ENCODE measurements around the gene TMPRSS3.

TMPRSS3 gene

DNA sequence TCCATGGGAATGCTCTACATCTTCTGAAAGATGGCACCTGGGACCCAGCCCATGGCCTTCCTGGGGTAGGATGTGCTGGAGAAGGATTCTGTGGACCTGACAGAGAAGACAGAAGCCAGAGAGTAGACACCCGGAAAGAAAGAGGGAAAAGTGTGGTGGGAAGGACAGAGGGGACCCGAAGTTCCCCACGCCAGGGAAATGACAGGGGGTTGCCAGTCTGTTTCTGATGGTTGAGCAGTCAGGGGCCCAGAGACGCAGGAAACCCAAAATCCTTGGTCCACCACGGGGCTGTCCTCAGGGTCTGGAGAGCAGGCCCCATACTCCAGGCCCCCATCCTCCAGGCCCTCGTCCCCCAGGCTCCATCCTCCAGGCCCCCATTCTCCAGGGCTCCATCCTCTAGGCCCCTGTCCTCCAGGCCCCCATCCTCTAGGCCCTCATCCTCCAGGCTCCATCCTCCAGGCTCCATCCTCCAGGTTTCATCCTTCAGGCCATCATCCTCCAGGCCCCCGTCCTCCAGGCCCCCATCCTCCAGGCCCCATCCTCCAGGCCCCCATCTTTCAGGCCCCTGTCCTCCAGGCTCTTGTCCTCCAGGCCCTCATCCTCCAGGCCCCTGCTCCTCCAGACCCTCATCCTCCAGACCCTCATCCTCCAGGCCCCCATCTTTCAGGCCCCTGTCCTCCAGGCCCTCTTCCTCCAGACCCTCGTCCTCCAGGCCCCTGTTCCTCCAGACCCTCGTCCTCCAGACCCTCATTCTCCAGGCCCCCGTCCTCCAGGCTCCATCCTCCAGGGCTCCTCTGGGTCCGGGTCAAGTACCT lies 44.0 kb downstream of the TMPRSS3 start:
- TF ChIP-seq EZH2phosphoT487 (IDR thresholded peaks at IDR 0.05; ENCODE audit: borderline replicate concordance, low read length) = no peak
- TF ChIP-seq, protein P1, sequence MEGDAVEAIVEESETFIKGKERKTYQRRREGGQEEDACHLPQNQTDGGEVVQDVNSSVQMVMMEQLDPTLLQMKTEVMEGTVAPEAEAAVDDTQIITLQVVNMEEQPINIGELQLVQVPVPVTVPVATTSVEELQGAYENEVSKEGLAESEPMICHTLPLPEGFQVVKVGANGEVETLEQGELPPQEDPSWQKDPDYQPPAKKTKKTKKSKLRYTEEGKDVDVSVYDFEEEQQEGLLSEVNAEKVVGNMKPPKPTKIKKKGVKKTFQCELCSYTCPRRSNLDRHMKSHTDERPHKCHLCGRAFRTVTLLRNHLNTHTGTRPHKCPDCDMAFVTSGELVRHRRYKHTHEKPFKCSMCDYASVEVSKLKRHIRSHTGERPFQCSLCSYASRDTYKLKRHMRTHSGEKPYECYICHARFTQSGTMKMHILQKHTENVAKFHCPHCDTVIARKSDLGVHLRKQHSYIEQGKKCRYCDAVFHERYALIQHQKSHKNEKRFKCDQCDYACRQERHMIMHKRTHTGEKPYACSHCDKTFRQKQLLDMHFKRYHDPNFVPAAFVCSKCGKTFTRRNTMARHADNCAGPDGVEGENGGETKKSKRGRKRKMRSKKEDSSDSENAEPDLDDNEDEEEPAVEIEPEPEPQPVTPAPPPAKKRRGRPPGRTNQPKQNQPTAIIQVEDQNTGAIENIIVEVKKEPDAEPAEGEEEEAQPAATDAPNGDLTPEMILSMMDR (IDR thresholded peaks at IDR 0.05; ENCODE audit: low read depth, low read length, poor library complexity, severe bottlenecking) = no peak
- H3K27ac ChIP-seq (ENCODE audit: low read depth, low read length) = no peak overlapping the region

DNA sequence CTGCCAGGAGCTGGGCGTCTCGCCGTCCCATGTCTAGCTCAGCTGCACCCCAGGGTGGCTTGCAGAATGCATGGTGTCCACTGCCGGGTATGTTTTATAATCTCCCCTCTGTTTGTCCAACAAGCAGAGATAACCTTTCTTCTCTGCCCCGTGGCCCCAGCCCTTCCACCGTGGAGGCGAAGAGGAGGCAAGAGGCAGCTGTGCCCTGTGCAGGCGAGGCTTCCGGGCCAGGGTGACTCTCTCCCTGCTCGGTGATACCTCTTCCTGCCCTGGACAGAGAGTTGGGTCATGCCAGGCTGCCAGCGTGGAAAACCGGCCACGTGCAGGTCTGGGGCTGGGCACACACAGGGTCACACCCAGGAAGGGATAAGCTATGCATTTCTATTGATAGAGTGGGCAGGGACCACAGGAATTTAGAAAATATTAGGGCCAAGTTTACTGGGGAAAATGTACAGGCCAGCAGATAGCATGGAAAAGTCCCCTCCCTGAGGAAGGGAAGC lies 44.9 kb downstream of the TMPRSS3 start, which contains the start of gene TFF2:
Gene TFF2, minus strand, starts transcription at position 68 of the 500 bp plus-strand sequence. Its CDS starts 37 bp downstream, at position 31.
- TF ChIP-seq EZH2phosphoT487 (IDR thresholded peaks at IDR 0.05; ENCODE audit: borderline replicate concordance, low read length) = no peak
- TF ChIP-seq, protein P1 (IDR thresholded peaks at IDR 0.05; ENCODE audit: low read depth, low read length, poor library complexity, severe bottlenecking) = no peak
- Histone ChIP-seq H3F3A (ENCODE audit: control insufficient read depth, insufficient read depth) (no peaks in the 10 kb centered on the region), H4K20me1 (ENCODE audit: control insufficient read depth, insufficient read depth, low read depth, low read length) (no peaks in the 10 kb centered on the region)

More for the DNA sequence above, 44.0 kb downstream of the TMPRSS3 start:
- Histone ChIP-seq H3K9me3 (ENCODE audit: control insufficient read depth, insufficient read depth, low read length) (no peaks in the 10 kb centered on the region), H3F3A (ENCODE audit: control insufficient read depth, insufficient read depth) (no peaks in the 10 kb centered on the region), H3K9me2 (replicated peaks; ENCODE audit: control insufficient read depth, low read length) (no peaks in the 10 kb centered on the region), H3K79me2 (ENCODE audit: control insufficient read depth, low read length) (no peaks in the 10 kb centered on the region), H3K4me3 (ENCODE audit: low read length) (no peak overlapping the region), H3K36me3 (ENCODE audit: control insufficient read depth, low read length) (no peaks in the 10 kb centered on the region), H4K20me1 (ENCODE audit: control insufficient read depth, insufficient read depth, low read depth, low read length) (no peaks in the 10 kb centered on the region), H3K27me3 (ENCODE audit: control insufficient read depth, low read length) (peaks cover 2% of the 10 kb centered on the region; the same call in 1 of the 2 replicates), H3K4me2 (ENCODE audit: low read length) (no peak overlapping the region), H3K4me1 (ENCODE audit: control insufficient read depth, low read length) (no peaks in the 10 kb centered on the region)

DNA sequence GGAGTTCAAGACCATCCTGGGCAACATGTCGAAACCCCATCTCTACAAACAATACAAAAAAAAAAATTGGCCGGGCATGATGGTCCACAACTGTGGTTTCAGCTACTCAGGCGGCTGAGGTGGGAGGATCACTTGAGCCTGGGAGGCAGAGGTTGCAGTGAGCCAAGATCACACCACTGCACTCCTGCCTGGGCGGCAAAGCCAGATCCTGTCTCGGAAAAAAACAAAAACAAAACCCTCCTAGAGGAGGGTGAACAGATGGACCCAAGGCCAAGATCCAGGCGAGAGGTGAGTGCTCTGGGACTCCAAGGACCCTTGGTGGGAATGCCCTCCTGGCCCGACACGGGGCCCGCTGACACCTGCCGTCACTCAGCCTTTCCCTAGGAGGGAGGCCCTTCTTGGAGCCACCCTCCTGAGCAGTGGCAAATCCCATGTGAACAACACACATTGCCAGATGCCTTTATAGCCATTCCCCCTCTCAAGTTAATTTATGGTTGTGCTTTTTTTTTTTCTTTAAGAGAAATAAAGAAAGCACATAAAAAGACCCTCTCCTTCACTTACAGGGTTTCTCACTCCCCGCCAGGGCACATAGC lies 45.4 kb downstream of the TMPRSS3 start:
- H3K36me3 ChIP-seq (ENCODE audit: control insufficient read depth, low read length) = no peaks in the 10 kb centered on the region
- no peak overlapping the region for H3K4me3 ChIP-seq (ENCODE audit: low read length)
- H3K9me3 ChIP-seq (ENCODE audit: control insufficient read depth, insufficient read depth, low read length) = no peaks in the 10 kb centered on the region
- H3F3A ChIP-seq (ENCODE audit: control insufficient read depth, insufficient read depth) = no peaks in the 10 kb centered on the region
- H4K20me1 ChIP-seq (ENCODE audit: control insufficient read depth, insufficient read depth, low read depth, low read length) = no peaks in the 10 kb centered on the region
- H3K79me2 ChIP-seq (ENCODE audit: control insufficient read depth, low read length) = no peaks in the 10 kb centered on the region
- H3K4me1 ChIP-seq (ENCODE audit: control insufficient read depth, low read length) = no peaks in the 10 kb centered on the region
- H3K4me2 ChIP-seq (ENCODE audit: low read length) = no peak overlapping the region
- H3K9me2 ChIP-seq (replicated peaks; ENCODE audit: control insufficient read depth, low read length) = no peaks in the 10 kb centered on the region
- H3K27me3 ChIP-seq (ENCODE audit: control insufficient read depth, low read length) = no peaks in the 10 kb centered on the region
- TF ChIP-seq, protein P1 (IDR thresholded peaks at IDR 0.05; ENCODE audit: low read depth, low read length, poor library complexity, severe bottlenecking) = no peak
- no peak for TF ChIP-seq EZH2phosphoT487 (IDR thresholded peaks at IDR 0.05; ENCODE audit: borderline replicate concordance, low read length)
- H3K27ac ChIP-seq (ENCODE audit: low read depth, low read length) = no peak overlapping the region

More for the DNA sequence above, 44.9 kb downstream of the TMPRSS3 start, which contains the start of gene TFF2:
- Histone ChIP-seq H3K79me2 (ENCODE audit: control insufficient read depth, low read length) (no peaks in the 10 kb centered on the region), H3K36me3 (ENCODE audit: control insufficient read depth, low read length) (no peaks in the 10 kb centered on the region), H3K4me3 (ENCODE audit: low read length) (no peak within 1 kb of the TSS), H3K4me1 (ENCODE audit: control insufficient read depth, low read length) (no peaks in the 10 kb centered on the region), H3K4me2 (ENCODE audit: low read length) (no peak within 1 kb of the TSS), H3K27me3 (ENCODE audit: control insufficient read depth, low read length) (no peaks in the 10 kb centered on the region), H3K27ac (ENCODE audit: low read depth, low read length) (no peak within 1 kb of the TSS), H3K9me2 (replicated peaks; ENCODE audit: control insufficient read depth, low read length) (no peaks in the 10 kb centered on the region), H3K9me3 (ENCODE audit: control insufficient read depth, insufficient read depth, low read length) (no peaks in the 10 kb centered on the region)
